Stimulated activated CD8-positive, alpha-beta memory T cell treated with anti-CD3 and anti-CD28 coated beads, Interleukin-4, amount 100 ng/mL, for 48 hours (primary cell): ENCODE data around the gene GOLGA8T.
"Not testable (repeated sequence)": the region's sequence is repeated elsewhere in the genome, so short reads cannot be mapped to it uniquely, and the experiment has no call there.

Experiments
- DNase-seq: peaks from one replicate; pipeline ENCODE4 v3.0.0-alpha.2; 2020

Gene GOLGA8T, protein sequence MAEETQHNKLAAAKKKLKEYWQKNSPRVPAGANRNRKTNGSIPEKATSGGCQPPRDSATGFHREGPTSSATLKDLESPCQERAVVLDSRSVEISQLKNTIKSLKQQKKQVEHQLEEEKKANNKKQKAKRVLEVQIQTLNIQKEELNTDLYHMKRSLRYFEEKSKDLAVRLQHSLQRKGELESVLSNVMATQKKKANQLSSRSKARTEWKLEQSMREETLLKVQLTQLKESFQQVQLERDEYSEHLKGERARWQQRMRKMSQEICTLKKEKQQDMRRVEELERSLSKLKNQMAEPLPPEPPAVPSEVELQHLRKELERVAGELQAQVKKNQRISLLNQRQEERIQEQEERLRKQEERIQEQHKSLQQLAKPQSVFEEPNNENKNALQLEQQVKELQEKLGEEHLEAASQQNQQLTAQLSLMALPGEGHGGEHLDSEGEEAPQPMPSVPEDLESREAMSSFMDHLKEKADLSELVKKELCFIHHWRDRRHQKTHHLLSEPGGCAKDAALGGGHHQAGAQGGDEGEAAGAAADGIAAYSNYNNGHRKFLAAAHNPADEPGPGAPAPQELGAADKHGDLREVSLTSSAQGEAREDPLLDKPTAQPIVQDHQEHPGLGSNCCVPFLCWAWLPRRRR

DNA sequence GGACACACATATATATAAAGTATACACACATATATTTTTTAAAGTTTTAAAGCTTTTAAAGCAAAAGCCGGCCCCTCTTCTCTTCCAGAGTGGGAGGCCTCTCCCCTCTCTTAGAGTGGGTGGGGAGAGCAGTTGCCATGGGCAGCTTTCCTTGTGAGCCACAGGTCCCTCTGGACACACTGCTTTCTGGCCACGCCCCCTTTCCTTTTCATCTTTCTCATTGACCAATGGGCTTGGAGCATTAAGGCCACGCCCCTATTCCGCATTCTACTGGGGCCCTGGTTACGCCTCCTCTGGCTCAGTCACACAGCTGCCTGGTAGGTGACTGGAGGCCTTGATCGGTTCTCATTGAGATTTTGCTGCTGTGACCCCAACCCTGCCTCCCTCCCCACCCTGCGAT lies at the start of gene GOLGA8T:
Gene GOLGA8T, plus strand, starts transcription at position 301 of the 400 bp plus-strand sequence. Its CDS starts 98 bp downstream, at position 399.
- DNase-seq: not testable (repeated sequence)

DNA sequence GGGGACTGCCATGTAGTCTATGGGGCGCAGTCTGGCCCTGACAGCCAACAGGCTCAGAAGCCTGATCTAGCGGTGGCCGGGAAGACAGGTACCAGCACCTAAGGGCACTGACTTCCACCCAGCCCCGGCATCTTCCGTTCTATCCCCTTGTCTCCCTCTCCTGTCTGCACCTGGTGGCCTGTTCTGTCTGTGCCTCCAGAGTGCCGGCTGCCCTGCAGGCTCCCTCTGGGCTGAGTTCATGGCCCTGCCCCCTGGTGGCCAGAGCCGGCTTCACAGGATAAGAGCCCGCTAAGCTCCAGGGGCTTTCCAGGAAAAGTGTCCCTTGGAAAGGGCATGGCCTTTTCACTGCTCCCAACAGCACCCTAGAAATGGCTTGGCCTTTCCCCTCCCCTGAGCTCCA lies 37.0 kb upstream of the GOLGA8T start:
- DNase-seq: not testable (repeated sequence)

DNA sequence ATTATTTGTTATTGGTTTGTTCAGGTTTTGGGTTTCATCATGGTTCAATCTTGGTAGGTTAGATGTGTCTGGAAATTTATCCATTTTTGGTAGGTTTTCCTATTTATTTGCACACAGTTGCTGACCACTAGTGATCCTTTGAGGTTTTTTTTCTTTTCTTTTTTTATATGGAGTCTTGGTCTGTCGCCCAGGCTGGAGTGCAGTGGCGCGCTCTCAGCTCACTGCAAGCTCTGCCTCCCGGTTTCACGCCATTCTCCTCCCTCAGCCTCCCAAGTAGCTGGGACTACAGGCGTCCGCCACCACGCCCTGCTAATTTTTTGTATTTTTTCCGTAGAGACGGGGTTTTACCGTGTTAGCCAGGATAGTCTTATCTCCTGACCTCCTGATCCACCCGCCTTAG lies 32.0 kb upstream of the GOLGA8T start:
- not testable (repeated sequence) for DNase-seq

DNA sequence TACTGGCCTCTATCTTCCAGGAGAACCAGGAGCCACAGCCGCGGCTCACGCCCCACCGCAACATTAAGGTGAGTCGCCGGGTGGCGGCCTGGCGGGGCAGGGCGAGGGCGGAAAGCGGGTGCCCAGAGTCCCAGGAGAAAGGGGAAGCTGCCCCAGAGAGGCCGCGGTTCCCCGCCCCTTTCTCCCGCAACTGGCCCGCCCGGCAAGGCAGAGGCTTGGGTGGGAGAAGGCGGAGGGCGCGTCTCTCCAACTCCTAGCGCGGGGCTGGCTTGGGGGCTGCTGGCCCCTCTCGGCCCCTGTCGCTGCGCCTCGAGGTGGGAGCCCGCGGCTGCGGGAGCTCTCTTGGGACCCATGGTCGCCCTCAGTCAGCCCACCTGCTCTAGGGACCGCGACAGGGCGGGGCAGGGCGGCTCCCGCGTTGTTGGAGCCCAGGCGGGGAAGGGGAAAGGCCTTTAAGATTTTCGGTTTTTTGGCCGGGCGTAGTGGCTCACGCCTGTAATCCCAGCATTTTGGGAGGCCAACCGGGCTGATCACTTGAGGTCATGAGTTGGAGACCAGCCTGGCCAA lies 30.8 kb upstream of the GOLGA8T start:
- not testable (repeated sequence) for DNase-seq

DNA sequence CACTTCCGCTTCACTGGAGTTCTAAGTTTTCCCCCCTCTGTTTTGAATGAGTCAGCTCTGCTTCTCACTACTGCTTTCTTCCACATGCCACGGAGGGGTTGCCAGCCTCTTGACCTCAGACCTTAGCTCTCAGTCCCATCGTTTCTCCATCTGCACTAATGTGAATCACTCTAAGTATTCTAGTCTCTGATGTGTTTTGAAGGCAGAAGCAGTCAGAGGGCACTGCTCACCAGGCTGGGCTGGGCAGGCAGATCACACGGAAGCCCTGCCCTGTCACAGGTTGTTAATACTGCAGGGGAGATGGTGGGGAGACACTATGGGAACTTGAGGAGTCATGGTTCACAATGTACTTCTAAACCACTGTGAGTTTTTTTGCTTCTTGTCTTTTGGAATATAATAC lies 24.3 kb upstream of the GOLGA8T start:
- DNase-seq: not testable (repeated sequence)

DNA sequence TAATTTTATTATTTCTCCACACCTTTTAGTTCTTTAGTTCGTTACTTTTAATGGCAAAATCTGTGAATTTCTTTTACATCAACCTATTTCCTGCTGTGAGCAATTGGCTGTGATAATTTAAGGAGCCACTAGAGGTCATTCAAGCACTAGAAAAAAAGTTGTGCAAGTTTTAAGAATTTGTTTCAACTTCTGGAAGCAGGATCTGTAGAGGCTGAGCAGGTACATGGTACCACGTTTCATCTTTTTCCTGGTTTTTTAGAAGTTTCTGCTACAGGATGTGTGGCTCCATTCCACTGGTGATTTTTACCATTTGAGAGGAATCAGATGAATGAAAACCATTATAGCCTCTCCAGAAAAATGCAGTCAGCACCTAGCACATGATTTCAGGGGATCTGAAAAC lies 4.8 kb upstream of the GOLGA8T start:
- DNase-seq: not testable (repeated sequence)

DNA sequence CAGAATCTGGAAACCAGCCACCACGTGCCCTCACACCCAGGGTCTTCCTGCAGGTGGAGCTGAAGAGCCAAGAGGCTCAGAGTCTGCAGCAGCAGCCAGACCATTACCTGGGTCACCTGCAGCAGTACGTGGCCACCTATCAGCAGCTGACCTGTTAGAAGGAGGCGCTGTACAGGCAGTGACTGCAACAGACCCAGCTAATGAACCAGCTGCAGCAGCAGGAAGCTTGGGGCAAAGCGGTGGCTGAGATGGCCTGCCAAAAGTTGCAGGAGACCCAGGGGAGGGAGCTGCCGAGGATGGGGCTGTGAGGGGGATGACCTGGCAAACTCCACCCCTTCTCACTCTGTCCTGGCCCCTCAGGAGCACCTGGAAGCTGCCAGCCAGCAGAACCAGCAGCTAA lies 8.4 kb downstream of the GOLGA8T start:
- DNase-seq: not testable (repeated sequence)

DNA sequence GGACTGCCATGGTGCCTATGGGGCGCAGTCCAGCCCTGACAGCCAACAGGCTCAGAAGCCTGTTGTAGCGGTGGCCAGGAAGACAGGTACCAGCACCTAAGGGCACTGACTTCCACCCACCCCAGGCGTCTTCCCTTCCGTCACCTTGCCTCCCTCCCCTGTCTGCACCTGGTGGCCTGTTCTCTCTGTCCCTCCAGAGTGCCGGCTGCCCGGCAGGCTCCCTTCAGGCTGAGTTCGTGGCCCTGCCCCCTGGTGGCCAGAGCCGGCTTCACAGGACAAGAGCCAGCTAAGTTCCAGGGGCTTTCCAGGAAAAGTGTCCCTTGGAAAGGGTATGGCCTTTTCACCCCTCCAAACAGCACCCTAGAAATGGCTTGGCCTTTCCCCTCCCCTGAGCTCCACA lies 15.0 kb downstream of the GOLGA8T start:
- DNase-seq: not testable (repeated sequence)

DNA sequence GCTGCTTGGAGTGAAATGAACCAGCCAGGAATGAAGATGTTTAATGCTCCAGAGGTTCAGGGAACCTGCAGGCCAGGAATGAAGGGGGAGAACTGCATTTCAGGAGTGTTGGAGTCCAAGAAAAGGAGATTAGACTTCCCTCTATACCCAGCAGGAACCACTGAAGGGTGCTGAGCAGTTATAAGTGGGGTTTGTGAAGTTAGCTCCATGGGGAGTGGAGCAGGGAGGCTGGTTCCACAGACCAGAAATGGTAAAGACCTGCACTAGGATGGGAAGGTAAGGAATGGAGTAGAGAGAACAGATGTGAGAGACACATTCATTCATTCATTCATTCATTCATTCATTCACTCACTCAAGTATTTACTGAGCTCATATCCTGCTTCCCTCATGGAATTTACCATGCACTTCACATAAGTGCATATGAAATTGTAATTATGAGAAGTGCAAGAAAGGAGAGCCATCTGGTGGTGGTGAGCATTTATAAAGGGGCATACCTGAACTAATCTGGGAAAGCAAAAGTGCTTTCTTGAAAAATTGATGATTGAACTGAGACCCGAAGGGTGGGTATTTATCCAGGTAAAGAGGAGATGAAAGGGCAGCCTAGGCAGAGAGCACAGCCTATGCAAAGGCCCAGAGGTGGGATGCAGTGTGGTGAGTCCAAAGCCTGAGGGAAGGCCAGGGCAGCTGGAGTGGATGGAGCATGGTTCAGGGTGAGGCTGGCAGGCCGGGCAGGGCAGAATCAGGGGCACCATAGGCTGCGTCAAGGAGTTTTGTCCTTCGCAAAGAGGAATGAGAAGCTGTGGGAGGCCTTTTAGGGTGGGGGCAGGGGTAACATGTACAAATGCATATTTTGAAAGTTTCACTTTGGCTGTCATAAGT lies 27.9 kb downstream of the GOLGA8T start:
- DNase-seq: not testable (repeated sequence)

DNA sequence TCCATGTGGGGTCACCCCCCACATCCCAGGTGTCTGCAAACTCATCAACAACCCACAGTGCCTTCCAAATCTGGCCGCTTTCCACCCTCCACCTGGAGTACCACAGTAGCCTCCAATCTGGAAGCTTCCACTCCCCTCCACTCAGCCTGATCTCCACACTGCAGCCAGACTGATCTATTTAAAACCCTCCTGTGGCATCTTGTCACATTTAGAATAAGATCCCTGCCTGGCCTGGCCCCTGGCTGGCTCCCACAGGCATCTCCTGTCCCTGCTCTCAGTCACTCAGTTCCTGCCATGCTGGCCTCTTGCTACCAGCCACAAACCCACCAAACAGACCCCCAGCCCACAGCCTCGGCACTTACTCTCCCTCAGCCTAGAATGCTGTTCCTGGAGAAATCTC lies 28.9 kb downstream of the GOLGA8T start:
- DNase-seq: not testable (repeated sequence)

DNA sequence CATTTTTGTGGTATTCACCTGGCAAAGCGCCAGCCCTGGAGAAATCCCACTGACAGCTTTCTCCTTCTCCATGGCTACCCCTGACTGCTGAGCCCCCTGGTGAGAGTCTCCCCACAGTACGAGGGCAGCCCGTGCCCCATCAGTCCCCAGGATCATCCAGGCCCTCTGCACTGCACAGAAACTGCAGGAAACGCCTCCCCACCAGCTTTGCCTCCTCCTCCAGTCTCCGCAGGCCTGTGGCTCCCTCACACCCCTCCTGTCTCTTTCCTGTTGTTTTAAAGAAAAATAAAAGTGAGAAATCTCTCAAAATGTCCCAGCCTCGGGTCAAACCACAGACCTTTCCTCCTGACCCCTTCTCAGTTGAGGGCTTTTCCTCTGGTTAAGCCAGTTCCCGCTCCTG lies 29.4 kb downstream of the GOLGA8T start:
- DNase-seq: not testable (repeated sequence)

DNA sequence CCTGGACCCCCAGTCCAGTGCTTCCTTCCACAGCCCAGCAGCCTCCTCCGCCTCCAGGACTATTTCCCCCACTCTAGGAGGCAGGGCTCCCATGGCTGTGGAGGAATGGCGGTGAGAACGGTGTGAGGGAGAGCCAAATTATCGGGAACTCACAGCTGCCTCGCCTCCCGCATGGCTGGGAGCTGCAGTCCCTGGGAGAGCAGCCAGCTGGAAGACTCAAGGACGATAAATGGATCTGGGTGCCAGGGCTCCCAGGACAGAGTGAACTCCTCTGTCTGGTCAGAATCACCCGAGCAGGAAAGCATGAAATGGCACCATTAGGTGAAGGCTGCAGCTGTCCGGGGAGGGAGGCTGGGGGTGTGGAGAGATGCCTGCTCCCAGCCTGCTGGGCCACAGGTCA lies 32.6 kb downstream of the GOLGA8T start:
- DNase-seq: not testable (repeated sequence)

DNA sequence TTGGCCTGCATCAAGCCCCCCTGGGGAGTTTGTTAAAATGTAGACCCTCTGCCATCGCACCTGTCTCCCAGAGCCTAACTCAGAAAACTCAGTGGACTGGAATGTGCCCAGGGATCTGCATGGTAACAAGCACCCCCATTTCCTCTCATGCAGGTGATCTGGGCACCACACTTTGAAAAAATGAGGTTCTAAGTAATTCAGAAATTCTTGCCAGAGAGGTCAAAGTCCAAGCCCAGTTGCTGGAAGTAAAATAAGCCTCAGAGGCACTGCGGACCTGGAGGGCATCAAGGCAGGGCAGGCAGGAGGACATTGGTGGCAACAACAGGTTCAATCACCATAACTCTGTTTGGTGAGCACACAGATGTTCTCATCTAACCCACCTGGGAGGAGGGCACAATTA lies 33.0 kb downstream of the GOLGA8T start:
- not testable (repeated sequence) for DNase-seq

DNA sequence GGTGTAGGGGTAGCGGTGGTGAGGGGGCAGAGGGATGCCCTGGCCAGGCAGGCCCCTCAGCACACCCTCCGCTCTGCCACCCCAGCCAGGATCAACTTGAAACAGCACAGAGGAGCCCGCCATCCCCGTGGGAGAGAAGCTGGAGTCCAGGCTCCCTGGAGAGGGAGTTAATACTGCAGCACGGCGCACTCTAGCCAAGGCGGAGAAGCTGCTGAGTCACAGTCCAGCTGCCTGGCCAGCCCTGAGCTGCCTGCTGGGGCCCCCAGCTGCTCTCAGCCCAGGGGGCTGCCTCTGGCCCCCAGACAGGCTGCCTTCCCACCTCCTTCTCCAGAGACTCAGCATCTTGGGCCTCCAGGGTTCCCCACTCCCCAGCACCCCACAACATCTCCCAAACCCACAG lies 36.6 kb downstream of the GOLGA8T start:
- not testable (repeated sequence) for DNase-seq

DNA sequence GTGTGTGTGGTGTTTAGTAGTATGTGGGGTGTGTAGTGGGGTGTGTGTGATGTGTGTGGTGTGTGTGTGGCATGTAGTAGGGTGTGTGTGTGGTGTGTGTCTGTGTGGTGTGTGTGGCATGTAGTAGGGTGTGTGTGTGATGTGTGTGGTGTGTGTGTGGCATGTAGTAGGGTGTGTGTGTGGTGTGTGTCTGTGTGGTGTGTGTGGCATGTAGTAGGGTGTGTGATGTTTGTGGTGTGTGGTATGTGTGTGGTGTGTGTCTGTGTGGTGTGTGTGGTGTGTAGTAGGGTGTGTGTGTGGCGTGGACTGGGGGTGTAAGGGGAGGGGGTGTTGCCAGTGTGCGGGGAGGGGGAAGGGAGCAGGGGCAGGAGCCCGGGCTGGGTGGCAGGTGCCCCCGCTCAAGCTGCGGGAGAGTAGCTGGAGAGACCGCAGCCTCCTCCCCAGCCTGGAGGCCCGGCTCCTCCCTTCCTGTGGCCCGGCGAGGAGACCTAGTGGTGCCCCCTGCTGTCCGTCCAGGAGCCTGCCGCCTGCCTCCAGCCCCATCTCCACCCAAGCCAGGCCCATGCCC lies 38.3 kb downstream of the GOLGA8T start:
- DNase-seq: peak; percentile 80

DNA sequence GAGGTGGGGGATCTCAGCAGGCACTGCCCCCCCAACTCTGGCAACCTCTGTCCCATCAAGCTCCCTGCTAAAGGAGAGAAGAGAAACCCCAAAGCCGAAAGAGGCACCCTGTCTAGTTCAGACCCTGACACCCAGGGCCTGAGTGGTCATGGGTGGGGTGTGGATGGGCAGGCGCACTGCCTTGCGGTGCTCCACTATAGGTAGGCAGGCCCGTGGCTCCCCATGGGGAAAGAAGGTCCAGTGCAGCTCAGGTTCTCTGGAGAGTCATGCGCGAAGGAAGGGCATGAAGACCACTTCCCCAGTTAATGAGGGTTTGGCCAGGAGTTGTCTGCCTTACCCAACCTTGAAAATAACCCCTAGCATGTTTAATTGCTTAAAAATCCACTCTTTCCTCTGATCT lies 40.4 kb downstream of the GOLGA8T start:
- not testable (repeated sequence) for DNase-seq

DNA sequence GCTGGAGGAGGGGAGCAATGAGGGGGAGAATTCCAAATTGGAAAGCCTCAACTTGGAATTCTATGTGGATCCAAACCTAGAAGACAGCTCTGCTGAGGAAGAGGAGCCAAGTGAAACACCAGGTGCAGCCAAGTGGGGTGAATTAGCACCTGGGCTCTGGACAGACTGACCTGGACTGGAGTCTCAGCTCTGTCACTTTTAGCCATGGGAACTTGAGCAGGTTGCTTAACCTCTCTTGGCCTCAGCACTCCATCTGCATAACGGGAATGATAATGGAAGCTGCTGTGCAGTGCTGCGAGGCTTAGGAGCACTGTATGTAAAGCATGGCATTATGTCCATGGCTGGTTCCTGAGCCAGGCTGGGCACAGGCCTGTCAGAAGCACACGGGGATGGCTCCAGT lies 41.8 kb downstream of the GOLGA8T start:
- not testable (repeated sequence) for DNase-seq

DNA sequence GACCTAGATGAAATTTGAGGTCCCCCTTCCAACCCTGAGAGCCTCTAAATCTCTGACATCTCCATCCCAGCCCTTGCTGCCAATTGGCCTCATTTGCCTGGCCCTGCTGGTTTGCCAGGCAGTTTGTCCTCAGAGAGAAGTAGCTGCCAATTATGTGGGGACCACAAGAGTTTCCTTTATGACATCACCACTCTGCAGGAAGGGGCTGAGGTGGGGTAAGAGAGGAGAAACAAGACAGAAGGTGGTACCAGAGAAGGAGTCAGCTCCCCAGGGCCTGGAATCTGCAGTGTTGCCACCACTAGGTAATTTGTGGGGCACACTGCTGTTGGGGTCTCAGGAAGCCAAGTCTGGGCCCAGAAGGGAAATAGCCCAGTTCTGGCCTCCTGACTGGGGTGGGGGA lies 45.0 kb downstream of the GOLGA8T start:
- DNase-seq: not testable (repeated sequence)

DNA sequence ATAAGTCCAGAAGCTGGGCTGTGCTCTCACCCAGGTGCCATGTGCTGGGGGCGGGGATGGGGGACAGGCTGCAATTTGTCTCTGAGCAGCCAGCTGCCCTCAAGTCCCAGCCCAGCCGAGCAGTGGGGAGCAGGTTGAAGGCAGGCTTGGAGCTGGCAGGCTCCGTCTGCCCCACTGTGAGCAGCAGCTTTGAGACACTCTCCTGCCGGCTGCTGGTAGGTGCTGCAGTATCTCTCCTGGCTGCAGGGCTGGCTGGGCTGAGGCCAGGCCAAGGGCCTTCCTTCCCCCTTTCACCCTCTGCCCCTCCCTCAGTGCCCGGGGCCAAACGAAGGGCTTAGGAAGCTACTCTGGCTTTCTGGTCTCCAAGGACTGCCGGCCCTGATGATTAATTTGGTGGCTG lies 50.6 kb downstream of the GOLGA8T start:
- not testable (repeated sequence) for DNase-seq

DNA sequence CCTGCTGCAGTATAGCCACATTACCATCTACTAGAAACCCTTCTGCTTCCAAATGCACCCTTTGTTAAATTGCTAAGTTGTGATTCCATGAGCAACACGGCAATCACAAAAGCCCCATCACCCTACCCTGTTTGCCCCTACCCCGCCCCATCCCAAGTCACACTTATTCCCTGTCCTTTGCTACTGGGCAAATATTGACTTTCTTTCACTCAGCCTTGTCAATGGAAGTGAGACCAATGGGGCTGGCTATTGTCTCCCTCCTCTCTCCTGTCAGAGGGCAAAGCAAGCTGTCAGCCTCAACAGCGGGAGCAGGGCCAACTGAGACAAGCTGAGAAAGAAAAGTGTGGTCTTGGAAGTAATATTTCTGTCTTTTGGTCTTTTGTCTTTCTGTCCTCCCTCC lies 52.6 kb downstream of the GOLGA8T start:
- DNase-seq: not testable (repeated sequence)

DNA sequence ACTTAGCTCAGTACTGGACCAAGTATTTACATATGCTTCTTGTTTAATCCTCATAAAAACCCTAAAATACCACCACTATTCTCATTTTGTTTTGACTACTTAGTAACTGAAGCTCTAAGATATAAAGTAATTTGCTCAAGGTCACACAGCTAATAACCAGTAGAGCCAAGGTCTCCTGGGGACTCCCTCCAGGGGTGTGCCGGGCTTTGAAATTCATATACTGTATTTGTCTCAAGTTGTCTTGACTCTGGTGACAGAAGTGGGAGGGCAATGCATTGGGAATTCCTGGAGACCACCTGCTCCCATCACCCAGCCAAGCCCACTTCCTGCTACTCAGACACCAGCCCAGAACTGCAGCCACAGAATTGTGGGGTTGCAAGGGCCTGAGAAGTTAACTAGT lies 54.9 kb downstream of the GOLGA8T start:
- DNase-seq: not testable (repeated sequence)

DNA sequence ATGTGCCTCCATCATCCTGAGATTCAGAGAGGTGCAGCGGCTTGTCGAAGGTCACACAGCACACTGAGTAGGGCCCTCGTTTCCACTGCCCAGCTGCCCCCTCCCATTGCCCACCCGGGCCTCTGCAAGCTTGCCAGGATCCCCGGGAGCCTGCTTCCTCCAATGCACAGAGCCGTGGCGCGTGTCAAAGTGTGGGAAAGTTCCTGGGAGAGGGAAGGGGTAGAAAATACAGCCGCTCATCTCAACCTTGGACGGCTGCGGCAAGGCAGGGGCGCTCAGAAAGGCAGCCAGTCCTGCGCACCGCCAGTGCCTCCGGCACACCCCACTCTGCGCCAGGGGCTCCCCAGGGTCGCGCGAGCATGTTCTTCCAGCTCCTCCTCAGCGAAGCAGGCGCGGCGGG lies 56.3 kb downstream of the GOLGA8T start:
- DNase-seq: not testable (repeated sequence)
